Stimulated activated CD8-positive, alpha-beta memory T cell treated with anti-CD3 and anti-CD28 coated beads, Interleukin-2, amount 100 ng/mL, for 1 hour (primary cell): ENCODE results near the gene NOX5.

Experiments used
- DNase-seq, 2 donors: peaks; one replicate each; pipeline ENCODE4 v3.0.0-alpha.2; 2020; ENCODE audit warnings: low read depth in 2 of 2

Gene NOX5

GRCh38 chr15:69021895-69022294 is 7.4 kb downstream of the NOX5 start:
- no peak for DNase-seq

GRCh38 chr15:69025320-69025719 is 10.8 kb downstream of the NOX5 start:
- no peak for DNase-seq

- no peak for DNase-seq
Measured at GRCh38 chr15:69026355-69026754, 11.9 kb downstream of the NOX5 start.

DNA sequence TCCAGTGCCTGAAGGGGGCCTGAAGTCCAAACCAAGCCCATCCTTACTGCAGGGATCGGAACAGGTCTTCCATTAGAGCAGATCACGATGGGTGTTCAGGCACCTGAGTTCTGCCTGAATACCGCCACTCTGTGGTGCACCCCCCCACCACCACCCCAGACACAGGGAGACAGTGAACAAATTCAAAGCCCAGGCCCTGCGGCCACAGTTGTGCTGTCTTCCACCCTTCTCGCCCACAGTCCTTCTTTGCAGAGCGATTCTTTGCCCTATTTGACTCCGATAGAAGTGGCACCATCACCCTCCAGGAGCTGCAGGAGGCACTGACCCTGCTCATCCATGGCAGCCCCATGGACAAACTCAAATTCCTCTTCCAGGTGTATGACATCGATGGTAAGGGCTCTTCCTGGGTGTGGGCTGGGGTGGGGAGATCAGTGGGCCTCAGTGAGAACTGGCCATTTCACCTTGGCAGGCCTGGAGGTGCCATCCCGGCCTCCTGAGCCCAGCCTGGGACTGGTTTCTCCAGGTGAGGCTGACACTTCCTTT is 13.6 kb downstream of the NOX5 start:
- DNase-seq, result no peak

- no peak for DNase-seq
Measured at GRCh38 chr15:69031013-69032001, 16.8 kb downstream of the NOX5 start.

- no peak for DNase-seq
Measured at GRCh38 chr15:69032031-69032430, 17.5 kb downstream of the NOX5 start.

DNA sequence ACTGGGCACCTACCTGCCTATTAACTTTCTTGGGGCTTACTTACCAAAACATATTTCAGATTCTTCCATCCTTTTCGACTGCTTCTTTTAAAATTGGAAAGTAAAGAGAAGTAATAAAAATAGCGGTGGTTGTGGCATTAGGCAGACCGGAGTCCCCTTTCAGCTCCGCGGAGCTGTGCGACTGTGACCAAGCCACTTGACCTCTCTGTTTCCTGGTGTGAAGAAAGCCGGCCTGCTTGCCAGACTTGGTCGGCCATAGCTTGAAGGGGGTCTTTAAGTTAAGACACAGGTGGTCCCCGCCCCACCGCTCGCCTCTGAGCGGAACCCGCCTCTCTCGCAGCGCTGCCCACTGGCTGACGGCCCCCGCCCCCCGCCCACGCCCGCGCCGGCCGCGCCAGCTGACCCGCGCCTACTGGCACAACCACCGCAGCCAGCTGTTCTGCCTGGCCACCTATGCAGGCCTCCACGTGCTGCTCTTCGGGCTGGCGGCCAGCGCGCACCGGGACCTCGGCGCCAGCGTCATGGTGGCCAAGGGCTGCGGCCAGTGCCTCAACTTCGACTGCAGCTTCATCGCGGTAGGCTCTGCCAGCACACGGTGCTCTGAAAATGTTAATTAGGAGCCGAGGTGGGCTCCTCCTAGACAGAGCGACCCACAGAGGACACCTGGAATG is 18.3 kb downstream of the NOX5 start:
- DNase-seq, result no peak

DNA sequence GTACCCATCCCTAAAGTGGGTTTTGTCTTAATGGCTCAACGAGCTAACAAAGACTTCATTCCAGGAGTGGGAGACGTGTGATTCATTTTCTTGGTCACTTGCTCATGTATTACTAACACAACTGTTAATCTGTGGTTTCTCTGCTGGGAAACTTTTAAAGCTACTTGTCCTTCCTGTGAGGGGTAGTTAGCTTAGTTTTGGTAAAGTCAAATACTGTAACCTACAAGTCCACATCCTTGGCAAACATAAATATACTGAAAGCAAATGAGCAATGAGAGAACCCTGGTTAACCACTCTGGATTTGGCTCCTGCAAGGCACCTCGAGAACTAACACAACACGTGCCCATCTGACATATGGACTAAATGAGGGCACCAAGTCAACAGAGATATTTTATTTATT is 19.9 kb downstream of the NOX5 start:
- no peak for DNase-seq

GRCh38 chr15:69035205-69035917 is 20.9 kb downstream of the NOX5 start:
- no peak for DNase-seq

GRCh38 chr15:69035918-69036258 is 21.4 kb downstream of the NOX5 start:
- DNase-seq, result no peak

DNA sequence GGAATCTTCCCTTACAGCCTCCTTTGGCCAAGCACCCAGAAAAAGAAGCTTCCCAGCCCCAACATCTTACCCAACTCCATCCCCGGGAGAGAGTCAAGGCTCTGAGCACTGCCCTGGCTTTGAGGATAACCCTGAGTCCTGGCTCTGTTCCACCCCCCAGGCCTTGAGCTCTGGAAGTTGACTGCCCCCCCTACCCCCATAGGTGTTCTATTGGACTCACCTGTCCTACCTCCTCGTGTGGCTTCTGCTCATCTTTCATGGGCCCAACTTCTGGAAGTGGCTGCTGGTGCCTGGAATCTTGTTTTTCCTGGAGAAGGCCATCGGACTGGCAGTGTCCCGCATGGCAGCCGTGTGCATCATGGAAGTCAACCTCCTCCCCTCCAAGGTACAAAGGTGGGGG is 22.3 kb downstream of the NOX5 start:
- no peak for DNase-seq

- DNase-seq, result no peak
Measured at GRCh38 chr15:69037482-69037881, 23.0 kb downstream of the NOX5 start.

- no peak for DNase-seq
Measured at GRCh38 chr15:69037977-69038376, 23.5 kb downstream of the NOX5 start.

- no peak for DNase-seq
Measured at GRCh38 chr15:69038508-69038907, 24.0 kb downstream of the NOX5 start.

GRCh38 chr15:69039516-69040225 is 25.2 kb downstream of the NOX5 start:
- DNase-seq, result no peak

DNA sequence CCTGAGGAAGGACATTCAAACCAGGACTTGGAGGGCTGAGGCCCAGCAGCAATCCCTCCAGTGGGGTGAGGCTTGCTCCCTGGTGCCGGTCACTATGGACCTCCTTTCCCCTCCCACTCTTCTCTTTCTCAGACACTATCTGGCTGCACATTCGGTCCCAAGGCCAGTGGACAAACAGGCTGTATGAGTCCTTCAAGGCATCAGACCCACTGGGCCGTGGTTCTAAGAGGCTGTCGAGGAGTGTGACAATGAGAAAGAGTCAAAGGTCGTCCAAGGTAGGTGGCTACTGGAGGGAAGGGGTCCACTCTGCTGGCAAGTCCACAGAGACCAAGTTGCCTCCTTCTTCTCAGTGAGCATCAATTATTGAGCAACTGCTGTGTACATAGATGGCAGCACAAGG is 28.0 kb downstream of the NOX5 start:
- DNase-seq, result no peak

GRCh38 chr15:69045802-69046201 is 31.3 kb downstream of the NOX5 start:
- DNase-seq, result no peak

- no peak for DNase-seq
Measured at GRCh38 chr15:69046781-69047180, 32.3 kb downstream of the NOX5 start.

- DNase-seq, result no peak
Measured at GRCh38 chr15:69049976-69050375, 35.5 kb downstream of the NOX5 start.

DNA sequence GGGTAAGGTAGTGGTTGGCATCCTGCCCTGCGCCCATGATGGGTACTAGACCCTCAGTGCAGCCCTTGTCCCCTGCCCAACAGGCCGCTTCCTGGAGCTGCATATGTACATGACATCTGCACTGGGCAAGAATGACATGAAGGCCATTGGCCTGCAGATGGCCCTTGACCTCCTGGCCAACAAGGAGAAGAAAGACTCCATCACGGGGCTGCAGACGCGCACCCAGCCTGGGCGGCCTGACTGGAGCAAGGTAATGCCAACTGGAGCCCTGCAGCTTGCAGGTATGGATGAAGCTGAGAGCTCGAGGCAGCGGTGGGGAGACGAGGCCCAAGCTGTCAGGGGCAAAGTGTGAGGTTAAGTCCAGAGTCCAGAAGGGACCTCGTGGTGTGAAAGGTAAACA is 40.8 kb downstream of the NOX5 start:
- DNase-seq, result no peak

DNA sequence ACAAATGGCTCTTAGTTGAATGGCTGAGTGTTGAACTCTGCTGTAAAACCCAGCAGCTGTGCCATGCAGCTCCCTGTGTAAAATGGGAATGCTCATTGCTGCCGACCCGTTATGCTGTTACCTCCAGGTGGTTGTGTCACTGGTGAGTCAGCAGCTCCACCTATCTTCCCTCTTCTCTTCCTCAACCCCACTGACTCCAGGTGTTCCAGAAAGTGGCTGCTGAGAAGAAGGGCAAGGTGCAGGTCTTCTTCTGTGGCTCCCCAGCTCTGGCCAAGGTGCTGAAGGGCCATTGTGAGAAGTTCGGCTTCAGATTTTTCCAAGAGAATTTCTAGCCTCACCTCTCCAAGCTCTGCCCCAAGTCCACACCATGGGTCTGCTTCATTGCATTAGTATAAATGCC is 41.9 kb downstream of the NOX5 start:
- no peak for DNase-seq
